Non-pigmented ciliary epithelial cell (primary cell): Measurements from ENCODE around the gene NUDT1.

ENCODE experiments used
- DNase-seq: peaks from one replicate; pipeline ENCODE4 v3.0.0-alpha.2; 2010; ENCODE audit warnings: low read depth

The NUDT1 gene

DNA sequence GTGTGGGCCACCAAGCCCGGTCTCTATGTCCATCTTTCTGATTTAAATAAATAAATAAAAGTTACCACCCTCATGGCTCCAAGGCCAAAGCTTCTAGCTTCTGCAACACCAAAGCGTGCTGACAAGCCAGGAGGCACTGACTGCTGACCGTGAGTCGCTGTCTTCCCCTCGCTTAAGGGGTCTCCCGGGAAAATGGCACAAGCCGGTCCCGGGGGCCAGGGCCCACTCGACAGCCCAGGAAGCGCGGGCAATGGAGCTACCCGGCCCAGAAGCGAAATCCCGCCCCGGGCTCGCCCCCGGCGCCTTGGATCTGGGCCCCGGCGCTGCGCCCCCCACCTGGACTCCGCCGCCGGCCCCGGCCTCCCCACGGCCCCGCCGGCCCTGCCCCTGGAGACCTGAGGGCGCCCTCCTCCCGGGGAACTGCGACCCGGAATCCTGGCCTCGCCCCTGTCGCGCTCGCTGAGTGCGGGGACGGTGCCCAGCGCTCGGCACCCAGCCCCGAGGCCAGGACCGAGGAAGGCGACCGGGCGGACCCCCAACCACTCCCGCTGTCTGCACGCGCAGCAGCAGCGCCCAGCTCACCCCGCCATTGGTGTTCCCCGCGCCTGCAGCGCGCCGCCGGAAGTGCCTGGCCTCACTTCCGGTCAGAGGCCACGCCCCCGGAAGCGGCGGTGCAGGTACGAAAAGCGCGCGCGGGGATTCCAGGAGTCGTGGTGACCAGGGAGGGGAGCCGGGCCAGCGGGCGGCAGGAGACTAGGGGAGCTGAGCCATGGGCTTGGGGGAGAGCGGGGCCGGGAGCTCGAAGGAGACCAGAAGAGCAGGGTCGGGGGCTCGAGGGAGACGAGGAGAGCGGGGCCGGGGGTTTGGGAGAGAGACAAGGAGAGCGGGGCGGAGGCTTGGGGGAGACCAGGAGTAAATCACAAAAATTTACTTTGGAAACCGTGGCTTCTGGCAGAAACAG lies at the start of gene NUDT1, which contains the start of gene MRM2:
NUDT1 (plus strand) TSS at position 647 of the 961 bp plus-strand sequence. CDS start 2,349 bp downstream, outside the sequence.
MRM2 (minus strand) TSS at position 626 of the 961 bp plus-strand sequence; CDS start at position 590, 36 bp downstream.
- no peak for DNase-seq

DNA sequence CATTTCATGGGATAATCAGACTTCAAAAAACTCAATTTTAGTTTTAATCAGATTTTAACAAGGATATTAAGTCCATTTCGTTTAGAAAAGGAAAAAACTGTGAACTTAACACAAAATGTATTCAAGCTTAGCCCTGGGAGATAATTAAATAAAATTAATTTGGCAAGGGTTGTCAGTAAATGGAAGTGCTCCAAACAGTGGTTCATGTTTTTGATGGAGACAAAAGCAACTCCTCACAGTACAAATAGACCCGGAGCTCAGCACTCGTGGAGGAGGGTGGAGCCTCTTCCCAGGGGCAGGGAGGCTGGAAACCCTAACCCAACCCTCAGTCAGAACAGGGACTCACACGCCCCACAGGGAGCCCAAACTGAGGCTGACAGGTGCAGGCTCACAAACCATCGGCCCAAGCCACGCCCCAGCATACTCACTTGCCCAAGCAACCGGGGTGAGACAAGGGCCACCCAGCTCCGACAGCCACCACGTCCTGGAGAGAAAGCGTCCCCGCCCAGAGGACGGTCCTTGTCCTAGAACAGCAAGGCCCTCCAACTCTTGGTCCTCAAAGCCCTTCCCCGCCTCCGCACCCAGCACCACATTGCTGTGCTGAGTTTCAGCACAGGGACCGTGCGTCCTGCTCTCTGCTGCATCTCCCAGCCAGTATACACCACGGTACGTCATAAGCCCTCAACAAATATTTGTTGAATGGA lies 49.0 kb upstream of the NUDT1 start:
- DNase-seq: no peak

DNA sequence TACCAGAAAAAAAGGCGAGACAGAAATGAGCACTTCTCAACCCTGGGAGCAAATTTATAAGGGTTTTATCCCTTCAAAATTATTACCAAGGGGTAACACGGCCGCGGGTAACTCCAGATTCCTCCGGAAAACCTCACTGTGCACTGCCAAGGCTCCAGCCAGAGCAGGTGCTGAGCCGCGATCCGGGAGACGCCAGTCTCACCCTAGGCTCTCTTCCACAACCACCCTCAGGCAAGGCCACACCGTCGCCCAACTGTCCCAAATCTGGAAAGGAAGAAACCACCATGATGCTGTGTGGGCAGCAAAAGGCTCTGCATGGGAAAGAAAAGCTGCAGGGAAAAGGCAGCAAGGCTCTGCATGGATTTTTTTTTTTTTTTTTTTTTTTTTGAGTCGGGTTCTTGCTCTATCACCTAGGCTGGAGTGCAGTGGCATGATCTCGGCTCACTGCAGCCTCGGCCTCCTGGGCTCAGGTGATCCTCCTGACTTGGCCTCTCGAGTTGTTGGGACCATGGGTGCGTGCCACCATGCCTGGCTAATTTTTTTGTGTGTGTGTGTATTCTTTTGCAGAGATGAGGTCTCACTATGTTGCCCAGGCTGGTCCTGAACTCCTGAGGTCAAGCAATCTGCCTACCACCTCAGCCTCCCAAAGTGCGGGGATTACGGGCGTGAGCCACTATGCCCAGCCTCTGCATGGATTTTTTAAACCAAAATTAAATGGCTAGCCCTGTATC lies 48.3 kb upstream of the NUDT1 start:
- no peak for DNase-seq

DNA sequence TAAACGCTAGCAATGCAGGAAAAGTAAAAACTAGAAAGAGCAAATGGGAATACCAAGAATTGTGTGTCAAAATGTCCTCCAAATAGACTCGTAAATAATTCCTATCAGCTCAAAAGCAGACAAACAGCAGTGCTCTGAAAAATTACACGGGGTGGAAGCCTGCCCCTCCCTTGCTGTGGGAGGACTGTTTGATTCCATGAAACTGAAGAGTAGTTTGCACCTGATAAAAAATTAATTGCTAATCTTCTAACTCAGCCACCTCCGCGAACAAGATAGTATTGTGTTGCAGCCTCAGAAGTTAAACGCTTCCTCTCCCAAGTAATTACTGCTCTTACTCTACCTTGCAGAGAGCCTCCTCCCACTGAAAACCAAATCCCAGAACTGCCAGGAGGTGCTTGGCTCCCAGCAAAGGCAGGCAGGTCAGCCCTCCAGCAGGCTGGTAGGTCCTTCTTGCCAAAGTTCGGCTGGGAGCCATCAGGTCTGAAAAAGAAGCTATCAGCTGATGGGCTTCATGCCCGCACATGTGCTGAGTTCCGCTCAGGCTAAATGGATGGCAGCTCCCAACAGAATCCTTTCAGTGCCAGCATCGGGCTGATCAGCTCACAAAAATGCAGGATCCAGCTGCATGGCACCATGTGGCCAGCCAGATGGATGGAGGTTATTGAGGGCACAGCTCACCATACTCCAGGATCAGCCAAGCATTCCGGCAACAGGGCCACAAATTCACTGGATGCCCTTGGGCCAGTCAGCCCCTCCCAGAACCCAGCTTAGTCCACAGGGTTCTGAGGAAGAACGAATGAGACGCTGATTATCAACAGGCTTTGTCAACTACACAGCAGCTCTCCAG lies 46.4 kb upstream of the NUDT1 start:
- DNase-seq: no peak

DNA sequence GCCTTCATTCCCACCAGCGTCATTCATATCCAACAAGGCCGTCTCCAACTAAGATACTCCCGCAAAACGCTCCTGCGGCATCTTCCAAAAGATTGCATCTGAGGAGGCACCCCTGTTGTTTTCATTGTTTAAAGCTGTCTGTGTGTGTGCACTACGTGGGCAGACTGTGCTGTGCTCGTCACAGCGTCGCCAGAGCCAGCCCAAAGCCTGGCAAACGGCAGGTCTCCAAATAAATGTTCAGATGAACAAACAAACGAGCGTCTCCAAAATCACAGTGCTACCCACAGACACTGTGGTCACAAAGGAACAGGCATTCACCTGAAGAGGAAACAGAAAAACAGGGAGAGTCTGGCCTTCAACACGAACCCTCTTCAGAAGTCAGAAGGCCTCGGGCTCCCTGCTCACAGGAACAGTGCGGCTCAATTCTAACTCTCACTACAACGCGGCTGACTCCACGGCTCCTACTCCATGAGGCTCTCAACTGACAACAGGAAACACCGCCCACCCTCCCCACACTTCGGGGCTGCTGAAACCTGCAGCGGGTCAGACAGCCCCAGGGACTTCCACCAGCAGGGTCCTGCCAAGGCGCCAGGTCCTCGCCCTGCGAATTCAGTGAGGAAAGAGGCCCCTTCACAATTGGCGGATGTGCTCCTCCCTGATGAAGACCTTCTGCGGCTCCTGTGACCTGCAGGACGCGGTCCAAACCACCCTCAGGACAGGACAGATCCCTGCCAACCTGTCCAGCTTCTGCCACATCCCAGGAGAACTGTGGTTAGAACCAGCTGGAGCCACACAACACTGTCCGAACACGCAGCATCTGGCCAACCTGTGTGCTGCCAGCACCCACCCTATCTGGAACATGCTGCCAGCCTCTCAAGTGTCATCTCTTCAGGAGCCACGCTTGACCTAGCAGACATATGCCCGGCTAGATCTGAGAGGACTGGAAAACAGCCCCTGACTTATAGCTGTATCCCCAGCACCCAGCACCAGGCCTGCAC lies 45.3 kb upstream of the NUDT1 start:
- DNase-seq: no peak

DNA sequence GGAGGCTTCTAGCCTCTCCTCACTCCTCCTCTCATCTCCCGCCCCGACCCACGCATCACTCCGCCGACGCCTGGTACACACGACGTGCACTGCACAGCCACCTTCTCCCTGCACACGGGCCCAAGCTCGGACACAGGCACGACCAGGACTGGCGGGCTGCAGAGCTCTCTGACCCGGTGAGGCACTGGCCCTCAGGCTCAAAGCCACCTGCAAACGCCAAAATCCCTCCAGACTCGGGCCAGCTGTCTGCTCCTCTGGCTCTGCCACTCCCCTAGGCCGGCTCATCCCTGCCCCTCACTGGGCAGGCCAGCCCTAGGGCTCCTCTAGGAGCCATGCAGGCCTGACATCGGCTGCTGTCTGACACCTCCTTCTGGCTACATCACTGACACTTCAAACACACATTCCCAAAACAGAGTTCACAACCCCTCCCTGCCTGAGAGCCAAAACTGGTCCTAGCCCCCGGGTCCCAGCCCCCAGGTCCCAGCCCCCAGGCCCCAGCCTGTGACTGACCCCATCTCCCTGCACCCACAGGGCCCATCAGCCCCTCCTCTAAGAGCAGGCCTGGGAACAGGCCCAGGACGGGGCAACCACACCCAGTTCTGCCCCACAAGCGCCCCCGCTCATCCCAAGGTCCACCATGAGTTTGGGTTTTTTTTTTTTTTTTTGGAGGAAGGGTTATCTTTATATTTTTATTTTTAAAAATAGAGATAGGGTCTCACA lies 44.4 kb upstream of the NUDT1 start:
- no peak for DNase-seq

GRCh38 chr7:2198206-2198605 lies 43.8 kb upstream of the NUDT1 start:
- no peak for DNase-seq

- no peak for DNase-seq
These were observed 43.3 kb upstream of the NUDT1 start for GRCh38 chr7:2198760-2199159.

GRCh38 chr7:2199528-2199927 lies 42.5 kb upstream of the NUDT1 start:
- DNase-seq: no peak

DNA sequence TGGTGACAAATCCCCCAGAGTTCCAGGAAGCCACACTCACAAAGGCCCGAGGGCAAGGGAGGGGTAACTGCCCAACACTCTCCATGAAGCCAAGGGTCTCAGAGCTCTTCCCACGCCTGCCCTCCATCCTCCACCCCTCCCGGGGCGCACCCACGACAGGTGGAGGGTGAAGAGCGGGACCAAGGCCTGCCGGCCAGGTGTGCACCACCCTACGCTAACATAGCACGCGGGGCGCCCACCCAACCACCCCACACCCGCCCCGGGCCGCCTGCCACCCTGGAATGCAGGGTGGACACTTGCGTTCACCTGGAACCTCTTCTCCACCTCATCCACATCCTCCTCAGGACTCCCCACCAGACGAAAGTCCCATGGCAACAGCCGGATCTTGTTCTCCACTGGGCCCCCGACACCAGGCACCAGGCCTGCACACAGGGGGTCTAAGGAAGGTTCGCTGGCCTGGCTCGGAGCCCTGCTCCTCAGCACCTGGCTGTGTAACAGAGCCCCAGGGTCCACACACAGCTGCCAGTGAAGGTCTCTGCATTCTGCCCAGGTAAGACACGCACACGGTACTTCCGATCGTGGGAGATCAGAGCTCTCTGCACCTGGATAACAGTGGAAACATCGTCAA lies 42.0 kb upstream of the NUDT1 start:
- DNase-seq: no peak

DNA sequence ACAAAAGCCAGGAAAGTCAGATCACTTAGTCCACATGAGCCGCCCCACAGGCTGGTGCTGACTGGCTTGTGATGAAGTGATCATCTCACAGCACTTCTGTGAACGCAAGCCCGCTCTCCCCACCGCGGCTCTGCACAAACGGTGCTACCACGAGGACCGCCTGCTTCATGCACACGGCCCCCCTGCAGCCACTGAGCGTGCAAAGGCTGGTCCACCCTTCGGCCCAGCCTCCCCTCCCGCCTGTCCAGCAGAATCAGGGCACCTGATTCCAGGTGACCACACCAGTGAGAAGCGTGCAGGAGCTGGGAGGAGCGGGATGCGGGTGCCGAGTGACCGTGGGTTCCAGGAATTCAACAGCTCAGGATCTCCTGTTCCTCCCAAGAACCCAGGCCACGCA lies 41.4 kb upstream of the NUDT1 start:
- DNase-seq: no peak

GRCh38 chr7:2201128-2201527 lies 40.9 kb upstream of the NUDT1 start:
- DNase-seq: no peak

GRCh38 chr7:2201686-2202360 lies 40.2 kb upstream of the NUDT1 start:
- no peak for DNase-seq

GRCh38 chr7:2202361-2202761 lies 39.7 kb upstream of the NUDT1 start:
- no peak for DNase-seq

GRCh38 chr7:2202901-2203765 lies 38.9 kb upstream of the NUDT1 start:
- DNase-seq: no peak

DNA sequence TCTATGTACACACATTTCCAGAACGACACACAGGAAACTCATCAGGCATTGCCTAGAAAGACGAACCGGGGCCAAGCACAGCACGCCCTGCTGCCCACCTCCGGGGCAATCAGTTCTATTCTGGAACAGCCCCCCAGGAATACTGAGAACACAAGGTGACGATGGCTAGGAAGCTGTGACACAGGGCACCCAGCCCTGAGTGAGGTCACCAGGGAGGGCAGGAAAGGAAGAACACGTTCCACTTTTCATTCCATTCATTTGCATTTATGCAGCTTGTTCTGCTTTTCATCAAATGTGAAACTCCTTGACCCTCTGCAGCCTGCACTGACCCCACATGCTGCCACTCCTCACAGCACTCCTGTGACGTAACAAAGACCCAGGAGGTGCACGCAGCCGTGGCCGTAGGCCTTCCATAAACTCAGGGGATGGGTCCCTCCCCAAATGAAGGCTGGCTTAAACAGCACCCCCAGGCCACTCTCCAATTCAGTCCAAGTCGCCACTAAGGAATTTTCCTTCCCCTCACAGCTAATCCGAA lies 38.2 kb upstream of the NUDT1 start:
- DNase-seq: no peak

DNA sequence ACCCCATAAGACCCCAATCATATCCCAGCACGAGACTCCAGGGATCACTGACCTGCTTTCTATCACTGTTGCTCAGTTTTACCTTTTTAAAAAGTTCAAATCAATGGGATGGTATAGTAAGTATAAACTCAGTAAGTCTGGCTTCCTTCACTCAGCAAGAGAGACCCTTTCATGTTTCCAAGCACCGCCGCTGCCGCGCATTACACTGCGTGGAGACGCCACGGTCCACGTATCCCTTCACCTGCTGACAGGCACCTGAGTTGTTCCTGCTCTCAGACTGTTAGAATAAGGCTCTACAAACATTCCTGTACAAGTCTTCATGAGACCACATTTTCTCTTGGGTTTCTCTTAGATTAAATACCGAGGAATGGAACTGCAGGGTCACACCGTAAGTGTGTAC lies 37.6 kb upstream of the NUDT1 start:
- DNase-seq: no peak
